K562 (cell line): ENCODE data around the gene SPANXN3. TPM values are rescaled to one million over a fixed set of nuclear protein-coding genes. Genes with fewer than 3 reads are reported as not detected.

Experiments used
- DNMT1 ChIP-seq: fragments of 450-650 bp; IDR thresholded peaks from 2 replicates; pipeline ENCODE4 v1.6.1; 2016; ENCODE audit warnings: antibody characterized with exemption, mild to moderate bottlenecking
- RBM25 ChIP-seq: fragments of 200-400 bp; formaldehyde crosslinking; IDR thresholded peaks from 2 replicates; pipeline ENCODE4 v1.6.1; 2018; ENCODE audit warnings: low read length, low read depth, moderate library complexity; ENCODE audit not compliant: severe bottlenecking
- RNF2 ChIP-seq: sonication (generic); IDR thresholded peaks from 2 replicates; pipeline ENCODE4 v1.6.1; 2016
- TARDBP ChIP-seq: fragments of 450-650 bp; IDR thresholded peaks from 2 replicates; pipeline ENCODE4 v1.6.1; 2016
- ZNF197 ChIP-seq: fragments of 200-800 bp; sonication (Bioruptor generic); IDR thresholded peaks from 2 replicates; pipeline ENCODE4 v1.6.1; 2016; ENCODE audit warnings: low read depth, missing genetic modification characterization, missing compliant biosample characterization
- ZNF707 ChIP-seq: fragments of 250-450 bp; sonication (Bioruptor Pico); conservative IDR thresholded peaks from 2 replicates; pipeline ENCODE4 v1.8.0; 2022; ENCODE audit warnings: inconsistent platforms, mild to moderate bottlenecking, moderate library complexity
- polyA plus RNA-seq, 8 experiments: library from polyadenylated mRNA; depleted of rRNA in 4 of 8; stranded (reverse) in 5 of 8; unstranded in 3 of 8; fragments of >200 nt; fragmentation: Nextera tagmentation in 2 of 8; fragmentation: Illumina TruSeq in 1 of 8; extraction: Ambion mirVana in 2 of 8; extraction: Trizol in 1 of 8; gene quantifications; 2 replicates each; pipeline versions ENCODE4 v1.2.1 to v1.2.3, GENCODE V29; 2011 to 2014; ENCODE audit warnings: inconsistent platforms in 1 of 8, missing spikeins in 1 of 8
- total RNA-seq, 7 experiments: library from RNA; depleted of rRNA in 6 of 7; stranded (reverse); fragments of >200 nt in 6 of 7; fragmentation: Illumina TruSeq in 2 of 7; extraction: Trizol in 2 of 7; gene quantifications; 2 replicates each; pipeline versions ENCODE4 v1.2.1 to v1.2.3, GENCODE V29; 2011 to 2021; ENCODE audit warnings: low replicate concordance in 1 of 7
- TF ChIP-seq, protein P1 (sequence below), 2 experiments: fragments of 450-650 bp in 1 of 2; sonication (generic) in 1 of 2; formaldehyde crosslinking in 1 of 2; IDR thresholded peaks; 2 replicates each; pipeline versions ENCODE4 v1.7.1 to v1.9.0; 2016 to 2022; ENCODE audit warnings: inconsistent platforms in 1 of 2, mild to moderate bottlenecking in 1 of 2, missing genetic modification reagents in 1 of 2
- TF ChIP-seq, protein P2 (sequence below), 2 experiments: fragments of 150-350 bp in 1 of 2; IDR thresholded peaks; 2 replicates each; pipeline ENCODE4 v1.6.1; 2012 to 2016; ENCODE audit warnings: low read depth in 2 of 2, low read length in 2 of 2, mild to moderate bottlenecking in 1 of 2, moderate library complexity in 1 of 2
- TF ChIP-seq, protein P3 (sequence below): sonication (generic); formaldehyde crosslinking; IDR thresholded peaks from 2 replicates; pipeline ENCODE4 v1.8.0; 2022; ENCODE audit warnings: mild to moderate bottlenecking, missing genetic modification reagents
- TF ChIP-seq, protein P4 (sequence below): fragments of 450-650 bp; IDR thresholded peaks from 2 replicates; pipeline ENCODE4 v1.6.1; 2014; ENCODE audit warnings: low read depth, mild to moderate bottlenecking, moderate library complexity, borderline replicate concordance

Gene SPANXN3
- total and polyA plus RNA-seq, 9 of the 15 experiments (the other 6 are each of a cell fraction or from before 2014, with no cell fraction given): not detected

DNA sequence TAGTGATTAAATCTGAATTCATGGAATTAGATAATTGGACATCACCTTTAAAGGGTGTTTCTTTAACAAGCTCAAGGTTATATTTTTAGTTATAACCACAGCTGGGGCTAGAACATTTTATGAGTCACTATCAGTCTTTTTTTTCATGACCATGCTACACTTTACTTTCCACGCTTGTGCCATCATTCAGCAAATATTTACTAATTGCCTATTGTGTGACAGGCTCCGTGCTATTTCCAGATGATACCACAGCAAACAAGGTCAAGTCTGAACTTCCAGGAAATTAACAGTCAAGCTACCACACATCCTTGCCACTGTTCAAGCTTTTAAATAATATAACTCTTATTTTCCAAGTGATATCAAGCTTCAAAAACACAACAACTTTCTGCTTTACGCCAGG, 16.5 kb downstream of the SPANXN3 start (continued):
- TF ChIP-seq, protein P1, sequence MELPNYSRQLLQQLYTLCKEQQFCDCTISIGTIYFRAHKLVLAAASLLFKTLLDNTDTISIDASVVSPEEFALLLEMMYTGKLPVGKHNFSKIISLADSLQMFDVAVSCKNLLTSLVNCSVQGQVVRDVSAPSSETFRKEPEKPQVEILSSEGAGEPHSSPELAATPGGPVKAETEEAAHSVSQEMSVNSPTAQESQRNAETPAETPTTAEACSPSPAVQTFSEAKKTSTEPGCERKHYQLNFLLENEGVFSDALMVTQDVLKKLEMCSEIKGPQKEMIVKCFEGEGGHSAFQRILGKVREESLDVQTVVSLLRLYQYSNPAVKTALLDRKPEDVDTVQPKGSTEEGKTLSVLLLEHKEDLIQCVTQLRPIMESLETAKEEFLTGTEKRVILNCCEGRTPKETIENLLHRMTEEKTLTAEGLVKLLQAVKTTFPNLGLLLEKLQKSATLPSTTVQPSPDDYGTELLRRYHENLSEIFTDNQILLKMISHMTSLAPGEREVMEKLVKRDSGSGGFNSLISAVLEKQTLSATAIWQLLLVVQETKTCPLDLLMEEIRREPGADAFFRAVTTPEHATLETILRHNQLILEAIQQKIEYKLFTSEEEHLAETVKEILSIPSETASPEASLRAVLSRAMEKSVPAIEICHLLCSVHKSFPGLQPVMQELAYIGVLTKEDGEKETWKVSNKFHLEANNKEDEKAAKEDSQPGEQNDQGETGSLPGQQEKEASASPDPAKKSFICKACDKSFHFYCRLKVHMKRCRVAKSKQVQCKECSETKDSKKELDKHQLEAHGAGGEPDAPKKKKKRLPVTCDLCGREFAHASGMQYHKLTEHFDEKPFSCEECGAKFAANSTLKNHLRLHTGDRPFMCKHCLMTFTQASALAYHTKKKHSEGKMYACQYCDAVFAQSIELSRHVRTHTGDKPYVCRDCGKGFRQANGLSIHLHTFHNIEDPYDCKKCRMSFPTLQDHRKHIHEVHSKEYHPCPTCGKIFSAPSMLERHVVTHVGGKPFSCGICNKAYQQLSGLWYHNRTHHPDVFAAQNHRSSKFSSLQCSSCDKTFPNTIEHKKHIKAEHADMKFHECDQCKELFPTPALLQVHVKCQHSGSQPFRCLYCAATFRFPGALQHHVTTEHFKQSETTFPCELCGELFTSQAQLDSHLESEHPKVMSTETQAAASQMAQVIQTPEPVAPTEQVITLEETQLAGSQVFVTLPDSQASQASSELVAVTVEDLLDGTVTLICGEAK (IDR thresholded peaks at IDR 0.05): no peak
- TF ChIP-seq, protein P1 (CRISPR knock-in tag; IDR thresholded peaks at IDR 0.05): no peak
- TF ChIP-seq, protein P2, sequence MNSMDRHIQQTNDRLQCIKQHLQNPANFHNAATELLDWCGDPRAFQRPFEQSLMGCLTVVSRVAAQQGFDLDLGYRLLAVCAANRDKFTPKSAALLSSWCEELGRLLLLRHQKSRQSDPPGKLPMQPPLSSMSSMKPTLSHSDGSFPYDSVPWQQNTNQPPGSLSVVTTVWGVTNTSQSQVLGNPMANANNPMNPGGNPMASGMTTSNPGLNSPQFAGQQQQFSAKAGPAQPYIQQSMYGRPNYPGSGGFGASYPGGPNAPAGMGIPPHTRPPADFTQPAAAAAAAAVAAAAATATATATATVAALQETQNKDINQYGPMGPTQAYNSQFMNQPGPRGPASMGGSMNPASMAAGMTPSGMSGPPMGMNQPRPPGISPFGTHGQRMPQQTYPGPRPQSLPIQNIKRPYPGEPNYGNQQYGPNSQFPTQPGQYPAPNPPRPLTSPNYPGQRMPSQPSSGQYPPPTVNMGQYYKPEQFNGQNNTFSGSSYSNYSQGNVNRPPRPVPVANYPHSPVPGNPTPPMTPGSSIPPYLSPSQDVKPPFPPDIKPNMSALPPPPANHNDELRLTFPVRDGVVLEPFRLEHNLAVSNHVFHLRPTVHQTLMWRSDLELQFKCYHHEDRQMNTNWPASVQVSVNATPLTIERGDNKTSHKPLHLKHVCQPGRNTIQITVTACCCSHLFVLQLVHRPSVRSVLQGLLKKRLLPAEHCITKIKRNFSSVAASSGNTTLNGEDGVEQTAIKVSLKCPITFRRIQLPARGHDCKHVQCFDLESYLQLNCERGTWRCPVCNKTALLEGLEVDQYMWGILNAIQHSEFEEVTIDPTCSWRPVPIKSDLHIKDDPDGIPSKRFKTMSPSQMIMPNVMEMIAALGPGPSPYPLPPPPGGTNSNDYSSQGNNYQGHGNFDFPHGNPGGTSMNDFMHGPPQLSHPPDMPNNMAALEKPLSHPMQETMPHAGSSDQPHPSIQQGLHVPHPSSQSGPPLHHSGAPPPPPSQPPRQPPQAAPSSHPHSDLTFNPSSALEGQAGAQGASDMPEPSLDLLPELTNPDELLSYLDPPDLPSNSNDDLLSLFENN (IDR thresholded peaks at IDR 0.05; ENCODE audit: low read depth in 2 of 2, low read length in 2 of 2): no peak
- no peak for TF ChIP-seq DNMT1
- TF ChIP-seq, protein P3, sequence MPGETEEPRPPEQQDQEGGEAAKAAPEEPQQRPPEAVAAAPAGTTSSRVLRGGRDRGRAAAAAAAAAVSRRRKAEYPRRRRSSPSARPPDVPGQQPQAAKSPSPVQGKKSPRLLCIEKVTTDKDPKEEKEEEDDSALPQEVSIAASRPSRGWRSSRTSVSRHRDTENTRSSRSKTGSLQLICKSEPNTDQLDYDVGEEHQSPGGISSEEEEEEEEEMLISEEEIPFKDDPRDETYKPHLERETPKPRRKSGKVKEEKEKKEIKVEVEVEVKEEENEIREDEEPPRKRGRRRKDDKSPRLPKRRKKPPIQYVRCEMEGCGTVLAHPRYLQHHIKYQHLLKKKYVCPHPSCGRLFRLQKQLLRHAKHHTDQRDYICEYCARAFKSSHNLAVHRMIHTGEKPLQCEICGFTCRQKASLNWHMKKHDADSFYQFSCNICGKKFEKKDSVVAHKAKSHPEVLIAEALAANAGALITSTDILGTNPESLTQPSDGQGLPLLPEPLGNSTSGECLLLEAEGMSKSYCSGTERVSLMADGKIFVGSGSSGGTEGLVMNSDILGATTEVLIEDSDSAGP (CRISPR knock-in tag): no peak
- no peak for TF ChIP-seq RNF2
- TF ChIP-seq, protein P4, sequence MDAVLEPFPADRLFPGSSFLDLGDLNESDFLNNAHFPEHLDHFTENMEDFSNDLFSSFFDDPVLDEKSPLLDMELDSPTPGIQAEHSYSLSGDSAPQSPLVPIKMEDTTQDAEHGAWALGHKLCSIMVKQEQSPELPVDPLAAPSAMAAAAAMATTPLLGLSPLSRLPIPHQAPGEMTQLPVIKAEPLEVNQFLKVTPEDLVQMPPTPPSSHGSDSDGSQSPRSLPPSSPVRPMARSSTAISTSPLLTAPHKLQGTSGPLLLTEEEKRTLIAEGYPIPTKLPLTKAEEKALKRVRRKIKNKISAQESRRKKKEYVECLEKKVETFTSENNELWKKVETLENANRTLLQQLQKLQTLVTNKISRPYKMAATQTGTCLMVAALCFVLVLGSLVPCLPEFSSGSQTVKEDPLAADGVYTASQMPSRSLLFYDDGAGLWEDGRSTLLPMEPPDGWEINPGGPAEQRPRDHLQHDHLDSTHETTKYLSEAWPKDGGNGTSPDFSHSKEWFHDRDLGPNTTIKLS: no peak
- no peak for TF ChIP-seq ZNF707
- TF ChIP-seq TARDBP: no peak
- no peak for TF ChIP-seq ZNF197 (CRISPR knock-in tag)
- no peak for TF ChIP-seq RBM25
